GM13977 (cell line): Measurements from ENCODE around the gene USHBP1.
A peak's percentile ranks its signal among the peaks of the same experiment; 100 is the strongest.

Experiments
- DNase-seq: peaks from one replicate; pipeline ENCODE4 v3.0.0; 2012; ENCODE audit warnings: low spot score
- CTCF ChIP-seq: IDR thresholded peaks from 2 replicates; pipeline ENCODE4 v1.5.1; 2012; ENCODE audit warnings: mild to moderate bottlenecking, control low read depth; ENCODE audit not compliant: insufficient read depth; ENCODE audit errors: extremely low read depth, missing control alignments
- in situ Hi-C: fragments of 300-500 bp; cut with MboI; formaldehyde crosslinking; loops from one replicate; pipeline ENCODE4 v1.12.0; 2022; ENCODE audit warnings: low sequenced_read_pairs, low pct_unique_long_range_greater_than_20kb, mixed read lengths, inconsistent platforms; ENCODE audit not compliant: unreplicated experiment

Gene USHBP1

GRCh38 chr19:17264641-17264979 is at the start of gene USHBP1:
TSS of gene USHBP1 (minus strand) at chr19:17264745. CDS start at chr19:17264299, 446 bp downstream.
- TF ChIP-seq CTCF: no peak
- no peak for DNase-seq
- in situ Hi-C loops: no loop called here

GRCh38 chr19:17314007-17314593 is 49.6 kb upstream of the USHBP1 start:
- TF ChIP-seq CTCF: no peak
- in situ Hi-C loops: no loop called here
- DNase-seq: no peak

- no peak for TF ChIP-seq CTCF
- no peak for DNase-seq
- in situ Hi-C loops: no loop called here
These were observed 47.9 kb upstream of the USHBP1 start for GRCh38 chr19:17312189-17313113.

- no peak for DNase-seq
- TF ChIP-seq CTCF: no peak
- in situ Hi-C loops: no loop called here
These were observed 47.1 kb upstream of the USHBP1 start for GRCh38 chr19:17311455-17312188.

GRCh38 chr19:17309965-17310461 is 45.5 kb upstream of the USHBP1 start:
- in situ Hi-C loops: no loop called here
- TF ChIP-seq CTCF: no peak
- DNase-seq: no peak

- in situ Hi-C loops: no loop called here
These were observed 44.8 kb upstream of the USHBP1 start, which contains the start of gene DDA1 for GRCh38 chr19:17309198-17309964. TSS of gene DDA1 (plus strand) at chr19:17309563. CDS start at chr19:17309655, 92 bp downstream.

More at GRCh38 chr19:17309198-17309964, 44.8 kb upstream of the USHBP1 start, which contains the start of gene DDA1:
- TF ChIP-seq CTCF: no peak
- DNase-seq: peak; percentile 98
